MM.1S (cell line): ENCODE results near the gene MCEMP1.

ENCODE experiments used
- DNase-seq: peaks from one replicate; pipeline ENCODE4 v3.0.0-alpha.2; 2015
- H2AFZ ChIP-seq: fragments of 300-600 bp; sonication (generic); 2 replicates; pipeline ENCODE4 v1.6.0; 2016; ENCODE audit warnings: antibody characterized with exemption, low read length
- H3F3A ChIP-seq: fragments of 300-600 bp; sonication (generic); 2 replicates; pipeline ENCODE4 v1.6.1; 2016; ENCODE audit warnings: mild to moderate bottlenecking, antibody characterized with exemption, low read length, moderate library complexity, mixed read lengths; ENCODE audit not compliant: insufficient read depth
- H3K27ac ChIP-seq: fragments of 300-600 bp; sonication (generic); 2 replicates; pipeline ENCODE4 v1.5.1; 2016; ENCODE audit warnings: mild to moderate bottlenecking, low read length
- H3K27me3 ChIP-seq: fragments of 300-600 bp; sonication (generic); replicated peaks from 2 replicates; pipeline ENCODE4 v1.6.0; 2016; ENCODE audit warnings: low read length; ENCODE audit not compliant: insufficient read depth
- H3K36me3 ChIP-seq: fragments of 300-600 bp; sonication (generic); replicated peaks from 2 replicates; pipeline ENCODE4 v1.6.1; 2016; ENCODE audit warnings: mild to moderate bottlenecking, low read length, mixed read lengths; ENCODE audit not compliant: insufficient read depth
- H3K4me1 ChIP-seq: fragments of 300-600 bp; sonication (generic); 2 replicates; pipeline ENCODE4 v1.6.1; 2016; ENCODE audit warnings: low read length, mixed read lengths
- H3K4me2 ChIP-seq: fragments of 300-600 bp; sonication (generic); 2 replicates; pipeline ENCODE4 v1.6.0; 2016; ENCODE audit warnings: low read depth, low read length
- H3K4me3 ChIP-seq: fragments of 300-600 bp; sonication (generic); 2 replicates; pipeline ENCODE4 v1.5.1; 2016; ENCODE audit warnings: low read length, mixed read lengths
- H3K79me2 ChIP-seq: fragments of 300-600 bp; sonication (generic); 2 replicates; pipeline ENCODE4 v1.6.1; 2016; ENCODE audit warnings: mixed run types, low read length, mixed read lengths
- H3K9ac ChIP-seq: fragments of 300-600 bp; sonication (generic); 2 replicates; pipeline ENCODE4 v1.6.1; 2016; ENCODE audit warnings: low read length, mixed read lengths
- H3K9me2 ChIP-seq: fragments of 300-600 bp; sonication (generic); replicated peaks from 2 replicates; pipeline ENCODE4 v1.6.1; 2016; ENCODE audit warnings: mild to moderate bottlenecking, low read length, mixed read lengths; ENCODE audit not compliant: insufficient read depth
- H3K9me3 ChIP-seq: fragments of 300-600 bp; sonication (generic); replicated peaks from 2 replicates; pipeline ENCODE4 v1.6.1; 2016; ENCODE audit warnings: mild to moderate bottlenecking, low read length, mixed read lengths; ENCODE audit not compliant: insufficient read depth
- H4K20me1 ChIP-seq: fragments of 300-600 bp; sonication (generic); 2 replicates; pipeline ENCODE4 v1.6.1; 2016; ENCODE audit warnings: mild to moderate bottlenecking, low read length, moderate library complexity, mixed read lengths; ENCODE audit not compliant: insufficient read depth
- EZH2 ChIP-seq: fragments of 300-600 bp; sonication (generic); optimal IDR thresholded peaks from 2 replicates; pipeline ENCODE3; 2017; ENCODE audit warnings: low read depth, mild to moderate bottlenecking, antibody characterized with exemption, low read length, mixed read lengths
- EZH2phosphoT487 ChIP-seq: fragments of 300-600 bp; sonication (generic); IDR thresholded peaks from 2 replicates; pipeline ENCODE4 v1.6.1; 2018; ENCODE audit warnings: antibody characterized with exemption, low read length
- TF ChIP-seq, protein P1 (sequence below): fragments of 300-600 bp; sonication (generic); IDR thresholded peaks from 2 replicates; pipeline ENCODE4 v1.5.1; 2016; ENCODE audit warnings: antibody characterized with exemption, low read length, mixed read lengths

The MCEMP1 gene

DNA sequence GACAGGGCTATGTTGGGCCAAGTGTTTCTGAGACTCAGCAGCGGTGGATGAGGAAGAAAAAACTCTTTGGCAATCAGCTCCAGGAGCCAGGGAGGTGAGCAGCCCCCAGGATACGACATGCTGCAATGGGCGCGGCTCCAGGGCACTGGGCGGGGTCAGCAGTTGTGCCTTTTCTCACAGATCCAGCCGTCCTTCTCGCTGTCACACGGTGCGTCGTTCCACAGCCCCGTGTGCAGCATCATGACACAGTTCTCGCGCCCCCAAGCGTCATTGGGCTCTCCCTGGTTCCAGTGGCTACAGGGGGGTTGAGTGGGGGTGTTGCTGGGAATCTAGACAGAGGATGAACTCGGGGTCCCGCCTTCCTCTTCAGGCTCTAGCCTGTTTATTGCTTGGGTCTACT, 52.3 kb downstream of the MCEMP1 start:
- TF ChIP-seq EZH2 (no peak), EZH2phosphoT487 (no peak)
- TF ChIP-seq, protein P1, sequence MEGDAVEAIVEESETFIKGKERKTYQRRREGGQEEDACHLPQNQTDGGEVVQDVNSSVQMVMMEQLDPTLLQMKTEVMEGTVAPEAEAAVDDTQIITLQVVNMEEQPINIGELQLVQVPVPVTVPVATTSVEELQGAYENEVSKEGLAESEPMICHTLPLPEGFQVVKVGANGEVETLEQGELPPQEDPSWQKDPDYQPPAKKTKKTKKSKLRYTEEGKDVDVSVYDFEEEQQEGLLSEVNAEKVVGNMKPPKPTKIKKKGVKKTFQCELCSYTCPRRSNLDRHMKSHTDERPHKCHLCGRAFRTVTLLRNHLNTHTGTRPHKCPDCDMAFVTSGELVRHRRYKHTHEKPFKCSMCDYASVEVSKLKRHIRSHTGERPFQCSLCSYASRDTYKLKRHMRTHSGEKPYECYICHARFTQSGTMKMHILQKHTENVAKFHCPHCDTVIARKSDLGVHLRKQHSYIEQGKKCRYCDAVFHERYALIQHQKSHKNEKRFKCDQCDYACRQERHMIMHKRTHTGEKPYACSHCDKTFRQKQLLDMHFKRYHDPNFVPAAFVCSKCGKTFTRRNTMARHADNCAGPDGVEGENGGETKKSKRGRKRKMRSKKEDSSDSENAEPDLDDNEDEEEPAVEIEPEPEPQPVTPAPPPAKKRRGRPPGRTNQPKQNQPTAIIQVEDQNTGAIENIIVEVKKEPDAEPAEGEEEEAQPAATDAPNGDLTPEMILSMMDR = no peak
- H3K4me3 ChIP-seq = no peak overlapping the region
- H3K27me3 ChIP-seq = peaks cover 91% of the 10 kb centered on the region
- no peaks in the 10 kb centered on the region for H3K36me3 ChIP-seq
- no peaks in the 10 kb centered on the region for H4K20me1 ChIP-seq
- DNase-seq = no peak
- no peak overlapping the region for H3K4me2 ChIP-seq
- H2AFZ ChIP-seq = no peak overlapping the region
- no peak overlapping the region for H3K9ac ChIP-seq
- H3K79me2 ChIP-seq = no peaks in the 10 kb centered on the region
- no peaks in the 10 kb centered on the region for H3K4me1 ChIP-seq
- H3K27ac ChIP-seq = no peak overlapping the region
- no peaks in the 10 kb centered on the region for H3F3A ChIP-seq
- H3K9me3 ChIP-seq = no peaks in the 10 kb centered on the region
- H3K9me2 ChIP-seq = no peaks in the 10 kb centered on the region
